ENCODE data around the gene INPP4B.

Gene INPP4B

GRCh38 chr4:142379277-142380051, 466.6 kb downstream of the INPP4B start:
- no peak for DNase-seq (ENCODE audit: low read depth in 2 of 2)

GRCh38 chr4:142378179-142378578, 467.9 kb downstream of the INPP4B start:
- DNase-seq (ENCODE audit: low read depth in 2 of 2): no peak

- DNase-seq (ENCODE audit: low read depth in 2 of 2): no peak
Observed at GRCh38 chr4:142377342-142378091, 468.6 kb downstream of the INPP4B start.

- DNase-seq (ENCODE audit: low read depth in 2 of 2): no peak
Observed at GRCh38 chr4:142376204-142376603, 469.9 kb downstream of the INPP4B start.

- no peak for DNase-seq (ENCODE audit: low read depth in 2 of 2)
Observed at GRCh38 chr4:142373610-142374009, 472.5 kb downstream of the INPP4B start.

- DNase-seq (ENCODE audit: low read depth in 2 of 2): no peak
Observed at GRCh38 chr4:142372530-142373260, 473.4 kb downstream of the INPP4B start.

- no peak for DNase-seq (ENCODE audit: low read depth in 2 of 2)
Observed at GRCh38 chr4:142369141-142369540, 477.0 kb downstream of the INPP4B start.

- no peak for DNase-seq (ENCODE audit: low read depth in 2 of 2)
Observed at GRCh38 chr4:142367418-142368180, 478.5 kb downstream of the INPP4B start.

GRCh38 chr4:142366769-142367181, 479.3 kb downstream of the INPP4B start:
- DNase-seq (ENCODE audit: low read depth in 2 of 2): no peak

GRCh38 chr4:142365391-142365790, 480.7 kb downstream of the INPP4B start:
- no peak for DNase-seq (ENCODE audit: low read depth in 2 of 2)

- no peak for DNase-seq (ENCODE audit: low read depth in 2 of 2)
Observed at GRCh38 chr4:142363686-142364085, 482.4 kb downstream of the INPP4B start.

- no peak for DNase-seq (ENCODE audit: low read depth in 2 of 2)
Observed at GRCh38 chr4:142361981-142362380, 484.1 kb downstream of the INPP4B start.

- DNase-seq (ENCODE audit: low read depth in 2 of 2): no peak
Observed at GRCh38 chr4:142360657-142361056, 485.4 kb downstream of the INPP4B start.

- DNase-seq (ENCODE audit: low read depth in 2 of 2): no peak
Observed at GRCh38 chr4:142358656-142359055, 487.4 kb downstream of the INPP4B start.

GRCh38 chr4:142356801-142357200, 489.3 kb downstream of the INPP4B start:
- no peak for DNase-seq (ENCODE audit: low read depth in 2 of 2)

GRCh38 chr4:142356118-142356759, 489.9 kb downstream of the INPP4B start:
- no peak for DNase-seq (ENCODE audit: low read depth in 2 of 2)

- DNase-seq (ENCODE audit: low read depth in 2 of 2): no peak
Observed at GRCh38 chr4:142355421-142355930, 490.6 kb downstream of the INPP4B start.

- DNase-seq (ENCODE audit: low read depth in 2 of 2): no peak
Observed at GRCh38 chr4:142354794-142355420, 491.2 kb downstream of the INPP4B start.

GRCh38 chr4:142354041-142354440, 492.1 kb downstream of the INPP4B start:
- no peak for DNase-seq (ENCODE audit: low read depth in 2 of 2)

- no peak for DNase-seq (ENCODE audit: low read depth in 2 of 2)
Observed at GRCh38 chr4:142353149-142353738, 492.9 kb downstream of the INPP4B start.

All from activated CD4-positive, alpha-beta T cell treated with anti-CD3 and anti-CD28 coated beads for 24 hours (primary cell).